ENCODE measurements around the gene STK11IP.

The STK11IP gene

DNA sequence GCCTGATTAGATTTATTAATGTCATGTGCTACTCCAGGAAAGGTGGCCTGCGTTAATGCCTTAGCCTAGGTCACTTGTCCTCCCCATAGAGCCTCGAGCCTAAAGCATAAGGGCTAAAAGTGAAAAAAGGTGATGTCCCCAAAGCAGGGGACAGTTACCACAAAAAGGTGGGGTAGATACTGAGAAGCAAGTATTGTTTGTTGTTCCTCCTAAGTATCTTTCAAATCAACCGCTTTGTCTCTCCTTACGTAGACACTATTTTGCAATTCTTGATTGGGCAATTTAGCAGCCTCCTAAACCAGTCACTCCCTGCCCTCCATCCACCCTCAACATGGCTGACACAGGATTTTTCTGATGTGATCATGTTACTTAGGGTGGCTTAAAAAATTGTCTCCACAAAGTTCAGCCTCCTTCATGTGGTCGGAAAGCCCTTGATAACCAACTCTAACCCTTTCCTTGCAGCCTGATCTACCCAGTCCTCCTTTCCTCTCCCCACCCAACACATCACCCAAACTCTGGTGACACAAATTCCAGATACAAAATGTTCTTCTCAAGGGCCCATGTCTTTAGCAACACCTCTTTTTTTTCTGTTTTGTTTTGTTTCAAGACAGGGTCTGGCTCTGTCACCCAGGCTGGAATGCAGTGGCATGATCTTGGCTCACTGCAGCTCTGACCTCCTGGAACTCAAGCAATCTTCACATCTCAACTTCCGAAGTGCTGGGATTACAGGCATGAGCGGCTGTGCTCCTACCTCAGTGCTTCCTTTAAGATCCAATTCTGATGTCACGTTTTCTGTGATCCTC lies 18.6 kb upstream of the STK11IP start:
- DNase-seq, result no peak

DNA sequence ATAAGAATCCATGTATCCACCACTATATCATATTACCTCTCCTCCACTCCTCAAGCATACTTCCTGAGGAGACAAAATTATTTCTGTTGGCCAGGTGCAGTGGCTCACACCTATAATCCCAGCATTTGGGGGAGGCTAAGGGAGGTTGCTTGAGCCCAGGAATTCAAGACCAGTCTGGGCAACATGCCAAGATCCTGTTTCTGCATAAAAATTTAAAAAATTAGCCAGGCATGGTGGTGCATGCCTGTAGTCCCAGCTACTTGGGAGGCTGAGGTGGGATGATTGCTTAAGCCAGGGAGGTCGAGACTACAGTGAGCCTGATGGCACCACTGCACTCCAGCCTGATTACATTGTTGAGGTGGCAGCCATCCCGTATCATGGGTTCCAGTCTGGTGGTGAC lies 16.3 kb upstream of the STK11IP start:
- DNase-seq, result no peak

DNA sequence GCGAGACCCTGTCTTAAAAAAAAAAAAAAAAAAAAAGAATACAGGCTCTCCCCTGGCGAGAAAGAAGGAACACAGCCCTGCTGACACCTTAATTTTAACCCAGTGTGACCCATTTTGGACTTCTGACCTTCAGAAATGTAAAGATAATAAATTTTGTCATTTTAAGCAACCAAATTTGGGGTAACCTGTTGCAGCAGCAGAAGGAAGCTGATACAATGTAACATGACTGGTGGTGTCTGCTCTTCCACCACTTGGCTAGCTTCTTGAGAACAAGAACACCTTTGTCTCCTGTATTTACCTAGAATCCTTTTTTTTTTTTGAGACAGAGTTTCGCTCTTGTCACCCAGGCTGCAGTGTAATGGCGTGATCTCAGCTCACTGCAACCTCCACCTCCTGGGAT lies 6.6 kb upstream of the STK11IP start:
- DNase-seq, result no peak

DNA sequence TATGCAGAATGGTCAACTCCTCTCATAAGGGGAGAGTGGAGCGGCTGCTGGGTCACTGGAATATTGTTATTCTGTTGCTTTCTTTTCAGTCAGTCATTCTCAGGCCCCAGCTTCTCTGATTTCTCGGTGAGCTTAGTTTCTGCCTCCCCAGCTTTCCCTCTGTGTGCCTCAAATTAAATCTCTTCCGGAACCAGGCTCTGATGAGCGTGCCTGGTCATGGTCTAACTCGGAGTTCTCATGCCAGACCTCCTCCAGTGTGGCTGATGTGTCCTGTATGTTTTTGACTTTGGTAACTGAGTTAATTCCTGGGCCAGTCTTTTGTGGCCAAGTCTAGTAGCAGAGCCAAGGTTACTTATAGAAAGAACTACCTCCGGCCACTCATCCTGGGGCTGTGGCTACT lies 4.9 kb upstream of the STK11IP start:
- no peak for DNase-seq

DNA sequence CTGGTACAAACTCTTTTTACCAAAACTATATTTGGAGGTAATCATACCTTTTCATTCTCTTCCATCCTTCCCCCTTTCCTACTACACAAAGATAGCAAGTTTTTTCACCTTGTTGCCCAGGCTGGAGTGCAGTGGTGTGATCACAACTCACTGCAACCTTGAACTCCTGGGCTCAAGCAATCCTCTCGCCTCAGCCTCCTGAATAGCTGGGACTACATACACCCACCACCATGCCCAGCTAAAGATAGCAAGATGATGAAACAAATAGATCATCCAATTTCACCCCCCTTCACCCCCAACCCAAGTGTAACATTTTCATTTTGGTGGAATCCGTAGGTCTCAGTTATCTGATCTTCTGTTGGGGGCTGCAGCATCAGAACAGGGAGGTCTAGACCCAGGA lies 4.5 kb upstream of the STK11IP start:
- no peak for DNase-seq

DNA sequence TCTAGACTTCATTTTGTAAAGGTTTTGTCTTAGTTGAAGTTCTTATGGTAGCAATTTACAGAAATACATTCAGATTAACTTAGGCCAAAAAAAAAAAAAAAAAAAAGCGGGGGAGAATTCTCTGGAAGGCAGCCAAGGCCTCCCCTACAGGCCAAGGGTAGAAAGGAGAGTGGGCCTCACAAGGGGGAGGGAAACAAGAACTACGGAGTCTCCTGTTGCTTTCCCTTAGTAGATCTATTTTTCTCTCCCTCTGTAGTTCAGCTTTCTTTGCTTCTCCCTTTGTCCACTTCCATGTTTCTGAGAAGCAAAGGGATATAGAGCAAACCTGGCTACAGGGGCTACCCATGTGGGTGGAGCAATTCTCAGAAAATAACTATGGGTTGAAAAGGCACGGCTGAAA lies 2.4 kb upstream of the STK11IP start:
- DNase-seq, result no peak

DNA sequence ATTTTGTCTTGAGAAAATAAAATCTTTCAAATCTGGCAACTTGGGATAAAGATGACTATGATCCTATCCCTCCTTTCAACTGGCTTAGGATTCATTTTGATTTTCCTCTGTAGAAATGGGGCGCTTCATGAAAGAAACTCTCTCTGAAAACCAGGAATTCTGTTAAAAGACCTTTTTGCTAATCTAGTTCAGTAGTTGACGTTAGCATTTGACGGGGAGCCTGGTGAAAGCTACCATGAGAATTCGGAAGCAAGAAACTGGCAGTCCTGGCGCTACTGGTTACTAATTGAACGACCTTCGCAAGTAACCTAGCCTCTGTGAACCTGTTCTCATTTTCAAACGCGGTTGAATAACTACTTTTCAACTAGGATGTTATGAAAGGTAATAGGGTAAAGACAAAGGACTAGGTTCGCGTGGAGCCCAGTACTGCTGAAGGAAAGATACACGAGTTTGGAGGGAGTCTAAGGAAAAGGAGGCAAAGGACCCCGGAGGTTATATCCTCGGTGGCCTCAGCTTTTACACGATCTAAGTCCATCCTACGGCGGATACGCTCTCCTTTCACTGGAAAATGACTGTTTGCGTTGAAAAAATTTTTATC lies 604 bp upstream of the STK11IP start:
- DNase-seq, result no peak

DNA sequence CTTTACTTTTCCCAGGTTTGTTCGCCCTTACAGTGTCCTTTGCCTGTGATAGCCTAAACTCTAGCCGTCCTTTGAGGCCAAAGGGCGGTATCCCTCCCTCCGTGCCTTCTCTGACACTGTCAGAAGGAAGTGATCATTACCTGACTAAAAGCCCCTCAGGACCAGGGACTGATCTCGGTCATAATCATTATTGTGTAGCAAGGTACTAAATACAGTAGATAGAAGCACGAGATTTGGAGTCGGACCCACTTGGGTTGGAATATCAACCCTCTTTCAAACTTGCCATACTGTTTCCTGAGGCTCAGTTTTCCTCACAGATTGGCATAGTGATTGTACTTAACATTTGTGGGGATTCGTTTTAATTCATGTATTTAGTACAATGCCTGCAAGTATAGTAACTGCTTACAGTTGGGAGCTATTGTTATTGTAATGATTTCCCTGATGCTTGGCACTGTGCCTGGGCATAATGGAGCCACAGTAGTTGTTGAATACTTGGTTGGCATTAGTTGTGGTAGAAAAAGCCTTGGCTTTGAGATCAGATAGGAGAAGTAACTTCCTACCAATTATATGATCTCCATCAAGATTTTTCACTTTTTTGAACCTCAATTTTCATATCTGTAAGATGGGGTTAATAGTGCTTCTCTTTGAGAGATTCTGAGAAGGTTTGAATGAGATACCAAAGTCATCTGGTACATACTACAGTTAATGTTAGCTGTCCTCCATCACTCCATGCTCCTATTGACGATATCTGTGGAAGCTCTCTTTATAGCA lies 836 bp downstream of the STK11IP start:
- DNase-seq, result no peak

DNA sequence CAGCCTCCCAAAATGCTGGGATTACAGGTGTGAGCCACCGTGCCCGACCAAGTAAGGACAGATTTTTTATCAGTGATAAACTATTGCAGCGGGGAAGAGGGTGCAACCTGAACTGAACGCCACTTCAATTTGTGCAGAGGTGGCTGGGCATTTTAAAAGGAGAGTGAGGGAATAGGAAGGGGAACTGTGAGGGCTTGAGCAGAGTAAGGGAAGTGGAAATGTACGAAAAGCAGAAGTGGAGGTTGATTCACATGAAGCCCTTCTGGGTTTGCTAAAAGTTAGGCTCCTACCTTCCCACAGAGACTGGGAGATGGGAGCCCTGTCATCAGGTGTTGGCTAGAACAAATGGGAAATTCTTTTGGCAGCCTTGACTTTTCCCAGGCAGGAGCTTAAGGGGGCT lies 6.1 kb downstream of the STK11IP start:
- DNase-seq, result no peak

DNA sequence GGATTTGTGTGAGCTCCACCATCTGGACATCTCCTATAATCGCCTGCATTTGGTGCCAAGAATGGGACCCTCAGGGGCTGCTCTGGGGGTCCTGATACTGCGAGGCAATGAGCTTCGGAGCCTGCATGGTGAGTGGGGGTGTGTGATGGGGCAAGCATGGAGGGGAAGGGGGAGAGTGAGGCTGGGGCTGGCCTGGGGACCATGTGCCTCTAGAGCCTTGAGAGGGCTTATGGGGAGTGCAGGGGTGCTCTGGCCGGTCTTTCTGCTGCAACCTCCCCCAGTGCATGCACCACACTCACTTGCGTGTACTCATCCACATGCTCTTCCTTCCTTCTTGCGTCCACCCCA lies 7.9 kb downstream of the STK11IP start:
- no peak for DNase-seq

DNA sequence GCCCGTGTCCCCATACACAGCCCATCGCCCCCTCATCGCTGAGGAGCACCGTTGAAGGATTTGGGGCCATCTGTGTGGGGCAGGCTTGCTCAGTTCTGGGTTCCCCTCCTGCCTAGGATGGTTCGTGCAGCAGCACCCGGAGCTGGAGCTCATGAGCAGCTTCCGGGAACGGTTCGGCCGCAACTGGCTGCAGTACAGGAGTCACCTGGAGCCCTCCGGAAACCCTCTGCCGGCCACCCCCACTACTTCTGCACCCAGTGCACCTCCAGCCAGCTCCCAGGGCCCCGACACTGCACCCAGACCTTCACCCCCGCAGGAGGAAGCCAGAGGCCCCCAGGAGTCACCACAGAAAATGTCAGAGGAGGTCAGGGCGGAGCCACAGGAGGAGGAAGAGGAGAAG lies 10.3 kb downstream of the STK11IP start:
- DNase-seq, result no peak

DNA sequence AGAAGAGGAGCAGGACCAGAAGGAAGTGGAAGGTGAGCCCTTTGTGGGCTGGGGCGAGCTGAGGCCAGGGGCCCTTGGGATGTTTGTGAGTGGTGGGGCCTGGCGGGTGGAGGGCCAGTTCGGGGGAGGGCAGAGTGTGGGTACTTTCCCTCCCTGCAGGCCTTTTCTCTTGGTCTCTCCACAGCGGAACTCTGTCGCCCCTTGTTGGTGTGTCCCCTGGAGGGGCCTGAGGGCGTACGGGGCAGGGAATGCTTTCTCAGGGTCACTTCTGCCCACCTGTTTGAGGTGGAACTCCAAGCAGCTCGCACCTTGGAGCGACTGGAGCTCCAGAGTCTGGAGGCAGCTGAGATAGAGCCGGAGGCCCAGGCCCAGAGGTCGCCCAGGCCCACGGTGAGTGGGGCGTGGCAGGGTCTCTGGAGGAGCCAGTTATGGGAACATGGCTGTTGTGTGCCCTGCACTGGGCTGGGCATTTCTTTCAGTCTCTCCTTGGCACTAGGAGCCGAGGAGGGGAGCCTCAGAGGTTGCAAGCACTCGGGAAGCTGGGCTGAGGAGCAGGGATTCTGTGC lies 10.8 kb downstream of the STK11IP start:
- DNase-seq, result no peak

DNA sequence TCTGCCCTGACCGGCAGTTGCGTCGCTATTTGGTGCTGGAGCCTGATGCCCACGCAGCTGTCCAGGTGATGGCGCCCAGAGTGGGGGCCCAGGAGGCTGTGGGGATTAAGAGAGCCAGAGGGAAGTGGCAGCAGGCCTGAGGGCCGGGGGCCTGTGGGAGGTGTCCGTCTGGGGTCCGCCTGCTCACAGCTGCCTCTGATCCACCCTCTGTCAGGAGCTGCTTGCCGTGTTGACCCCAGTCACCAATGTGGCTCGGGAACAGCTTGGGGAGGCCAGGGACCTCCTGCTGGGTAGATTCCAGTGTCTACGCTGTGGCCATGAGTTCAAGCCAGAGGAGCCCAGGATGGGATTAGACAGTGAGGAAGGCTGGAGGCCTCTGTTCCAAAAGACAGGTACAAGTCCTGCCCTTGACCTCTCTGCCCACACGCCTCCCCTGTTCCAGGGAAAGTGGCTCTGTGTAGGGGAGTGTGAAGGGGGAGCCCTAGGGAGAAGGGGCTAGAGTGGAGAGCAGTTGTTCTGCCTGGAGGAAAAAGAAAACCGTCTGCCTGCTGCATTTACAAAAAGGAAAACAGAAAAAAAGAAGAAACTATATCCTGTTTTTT lies 11.6 kb downstream of the STK11IP start:
- no peak for DNase-seq

DNA sequence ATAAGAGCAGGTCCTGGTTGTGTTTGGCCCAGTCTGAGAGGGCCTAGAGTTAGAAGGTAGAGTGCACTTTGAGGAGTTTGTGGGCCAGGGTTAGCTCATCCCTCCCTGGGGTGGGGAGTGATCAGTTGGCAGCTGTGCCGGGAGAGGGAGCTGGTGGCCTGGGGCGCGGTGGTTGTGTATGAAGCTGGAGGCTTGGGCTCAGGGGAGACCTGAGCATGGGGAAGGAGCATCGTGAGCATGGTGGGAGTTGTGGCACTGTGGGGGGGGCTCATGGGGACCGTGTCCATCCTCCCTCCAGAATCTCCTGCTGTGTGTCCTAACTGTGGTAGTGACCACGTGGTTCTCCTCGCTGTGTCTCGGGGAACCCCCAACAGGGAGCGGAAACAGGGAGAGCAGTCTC lies 13.6 kb downstream of the STK11IP start:
- DNase-seq, result no peak

DNA sequence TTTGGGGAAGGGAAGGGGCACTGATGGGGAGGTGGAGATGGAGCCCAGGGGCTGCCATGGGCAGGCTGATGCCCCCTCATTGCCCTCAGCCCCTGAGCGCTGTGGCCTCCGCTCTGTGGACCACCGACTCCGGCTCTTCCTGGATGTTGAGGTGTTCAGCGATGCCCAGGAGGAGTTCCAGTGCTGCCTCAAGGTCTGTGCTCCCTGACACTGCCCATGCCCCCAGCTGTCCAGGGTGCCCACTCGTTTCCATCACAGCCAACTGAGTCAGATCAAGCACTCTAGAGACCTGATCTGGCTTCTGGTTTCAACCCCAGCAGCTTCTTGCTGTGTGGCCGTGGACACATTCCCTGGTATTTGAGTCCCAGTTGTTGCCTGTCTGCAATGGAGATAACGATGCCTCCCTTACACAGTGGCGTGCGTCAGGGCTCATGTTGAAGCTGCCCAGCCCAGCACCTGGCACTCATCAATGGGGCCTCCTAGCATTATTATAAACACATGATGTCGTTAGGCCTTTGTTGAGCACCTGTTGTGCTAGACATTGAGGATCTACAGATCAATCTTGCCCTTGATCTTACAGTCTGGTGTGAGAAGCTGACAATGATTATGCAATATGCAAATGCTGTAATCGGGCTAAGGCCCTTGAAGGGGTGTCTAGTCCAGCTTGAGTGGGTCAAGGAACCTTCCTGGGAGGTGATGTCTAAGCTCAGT lies 14.4 kb downstream of the STK11IP start:
- no peak for DNase-seq

DNA sequence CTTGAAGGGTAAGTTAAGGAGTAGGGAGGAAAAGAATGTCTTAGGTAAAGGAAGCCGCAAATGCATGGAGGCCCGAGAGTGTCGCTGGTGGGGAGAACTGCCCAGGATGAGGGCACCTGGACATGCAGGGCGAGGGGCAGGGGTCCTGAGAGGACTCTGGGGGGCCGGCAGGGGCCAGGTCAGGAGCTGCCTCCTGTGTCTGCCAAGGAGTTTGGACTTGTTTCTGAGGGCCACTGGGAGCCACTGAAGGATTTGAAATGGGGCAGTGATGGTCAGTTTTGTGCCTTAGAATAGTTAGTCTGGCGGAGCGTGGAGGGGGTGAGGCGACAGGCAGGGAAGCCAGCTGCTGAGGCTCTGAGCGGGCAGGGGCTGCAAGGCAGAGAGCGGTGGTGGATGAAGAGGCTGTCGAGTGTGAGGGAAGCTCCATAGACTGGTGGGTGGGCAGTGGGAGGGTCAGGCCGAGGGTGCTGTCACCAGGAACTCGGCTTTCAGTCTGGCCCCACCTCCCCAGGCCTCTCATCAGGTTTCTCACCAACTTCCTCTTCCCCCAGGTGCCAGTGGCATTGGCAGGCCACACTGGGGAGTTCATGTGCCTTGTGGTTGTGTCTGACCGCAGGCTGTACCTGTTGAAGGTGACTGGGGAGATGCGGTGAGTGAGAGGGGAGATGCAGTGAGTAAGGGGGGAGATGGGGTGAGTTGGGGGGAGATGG lies 15.1 kb downstream of the STK11IP start:
- no peak for DNase-seq

DNA sequence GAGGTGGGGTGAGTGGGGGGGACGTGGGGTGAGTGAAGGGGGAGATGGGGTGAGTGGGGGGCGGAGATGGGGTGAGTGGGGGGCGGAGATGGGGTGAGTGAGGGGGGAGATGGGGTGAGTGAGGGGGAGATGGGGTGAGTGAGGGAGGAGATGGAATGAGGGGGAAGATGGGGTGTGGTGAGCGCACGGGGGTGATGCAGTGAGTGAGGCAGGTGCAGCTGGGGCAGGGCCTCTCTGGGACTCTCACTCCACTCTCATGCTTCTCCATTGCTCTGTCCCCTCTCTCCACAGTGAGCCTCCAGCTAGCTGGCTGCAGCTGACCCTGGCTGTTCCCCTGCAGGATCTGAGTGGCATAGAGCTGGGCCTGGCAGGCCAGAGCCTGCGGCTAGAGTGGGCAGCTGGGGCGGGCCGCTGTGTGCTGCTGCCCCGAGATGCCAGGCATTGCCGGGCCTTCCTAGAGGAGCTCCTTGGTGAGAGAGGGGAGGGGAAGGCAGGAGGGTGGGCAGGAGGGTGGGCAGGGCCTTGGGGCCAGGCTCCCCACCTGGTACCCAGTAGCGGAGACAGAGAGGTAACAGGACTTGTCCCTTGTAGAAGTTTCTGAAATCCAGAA lies 15.9 kb downstream of the STK11IP start:
- DNase-seq, result no peak

DNA sequence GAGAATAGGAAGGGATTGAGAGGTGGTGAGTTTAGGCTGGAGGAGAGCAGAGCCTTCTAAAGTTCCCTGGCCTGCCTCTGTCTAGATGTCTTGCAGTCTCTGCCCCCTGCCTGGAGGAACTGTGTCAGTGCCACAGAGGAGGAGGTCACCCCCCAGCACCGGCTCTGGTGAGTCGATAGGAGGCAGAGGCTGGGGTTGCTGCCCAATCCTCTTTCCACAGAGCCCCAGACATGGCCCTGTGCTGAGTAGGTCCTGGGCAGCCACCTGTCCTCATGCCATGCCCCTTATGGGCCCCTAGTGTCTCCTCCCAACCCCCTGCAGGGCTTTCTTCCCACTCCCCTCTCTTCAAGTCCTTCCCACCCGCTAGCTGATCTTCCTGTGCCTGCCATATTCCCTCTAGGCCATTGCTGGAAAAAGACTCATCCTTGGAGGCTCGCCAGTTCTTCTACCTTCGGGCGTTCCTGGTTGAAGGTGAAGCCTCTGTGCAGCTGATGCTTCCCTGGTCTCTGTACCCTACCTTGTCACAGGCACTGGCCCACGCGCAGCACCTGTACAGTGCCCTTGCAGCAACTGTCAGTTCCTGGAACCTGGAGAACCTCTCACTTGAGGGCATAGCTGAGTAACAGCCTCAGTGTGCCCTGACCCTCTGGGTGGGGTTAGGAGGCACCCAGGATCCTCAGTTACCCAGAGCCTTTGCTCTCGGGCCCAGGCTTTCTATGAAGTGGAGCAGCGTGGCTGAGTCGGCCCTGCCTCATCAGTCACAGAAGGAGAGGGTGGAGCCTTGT lies 16.6 kb downstream of the STK11IP start:
- no peak for DNase-seq

DNA sequence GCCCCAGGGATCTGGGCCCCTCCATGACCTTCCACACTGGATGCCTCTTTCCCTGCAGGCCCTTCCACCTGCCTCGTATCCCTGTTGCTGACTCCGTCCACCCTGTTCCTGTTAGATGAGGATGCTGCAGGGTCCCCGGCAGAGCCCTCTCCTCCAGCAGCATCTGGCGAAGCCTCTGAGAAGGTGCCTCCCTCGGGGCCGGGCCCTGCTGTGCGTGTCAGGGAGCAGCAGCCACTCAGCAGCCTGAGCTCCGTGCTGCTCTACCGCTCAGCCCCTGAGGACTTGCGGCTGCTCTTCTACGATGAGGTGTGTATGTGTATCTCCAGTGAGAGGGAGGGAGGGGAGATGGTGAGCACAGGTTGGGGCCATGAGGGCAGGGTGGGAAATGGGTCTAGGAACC lies 17.4 kb downstream of the STK11IP start:
- no peak for DNase-seq

DNA sequence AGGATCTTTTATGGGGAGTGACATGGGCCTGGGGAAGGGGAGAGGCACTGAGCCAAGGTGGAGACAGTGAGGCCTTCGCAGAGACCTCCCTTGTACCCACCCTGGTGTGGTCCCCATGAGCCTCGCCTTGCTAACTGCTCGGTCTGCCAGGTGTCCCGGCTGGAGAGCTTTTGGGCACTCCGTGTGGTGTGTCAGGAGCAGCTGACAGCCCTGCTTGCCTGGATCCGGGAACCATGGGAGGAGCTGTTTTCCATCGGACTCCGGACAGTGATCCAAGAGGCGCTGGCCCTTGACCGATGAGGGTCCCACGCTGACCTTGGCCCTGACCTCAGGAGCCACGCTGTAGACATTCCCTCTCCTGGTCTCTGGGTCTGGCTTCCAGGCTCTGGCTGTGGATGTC lies 18.2 kb downstream of the STK11IP start:
- DNase-seq, result no peak

DNA sequence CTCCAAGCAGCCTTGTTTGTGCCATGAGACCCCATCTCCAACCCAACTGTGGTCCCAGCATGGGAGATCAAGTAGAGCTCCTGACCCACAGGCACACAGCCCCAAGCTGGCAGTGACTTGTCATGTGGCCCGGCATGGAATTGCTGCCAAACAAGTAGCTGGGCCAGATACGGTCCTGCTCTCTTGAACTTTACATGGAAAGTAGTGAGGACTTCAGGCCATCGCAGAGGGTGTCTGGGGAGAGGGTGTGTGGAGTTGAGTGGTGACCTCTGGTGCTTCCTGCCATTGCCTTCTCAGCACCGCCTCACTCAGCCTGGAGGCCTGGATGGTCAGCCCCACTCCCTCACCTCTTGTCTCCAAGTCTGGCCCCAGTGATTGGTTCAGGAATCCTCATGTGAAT lies 18.9 kb downstream of the STK11IP start:
- no peak for DNase-seq
